Thyroid gland (tissue), 4 donors: ENCODE measurements around the gene RFX7. TPM values are rescaled to one million over a fixed set of nuclear protein-coding genes. Genes with fewer than 3 reads are reported as not detected.
"Not testable (repeated sequence)": the region's sequence is repeated elsewhere in the genome, so short reads cannot be mapped to it uniquely, and the experiment has no call there.

Source experiments
- DNase-seq, 2 donors: peaks; one replicate each; pipeline ENCODE4 v3.0.0-alpha.2; 2019
- H3K27ac ChIP-seq, 3 donors: fragments of 200-600 bp; sonication (generic); 1 replicate in 2 of 3; 2 replicates in 1 of 3; pipeline ENCODE4 v1.5.1; 2016 to 2019; ENCODE audit warnings: mild to moderate bottlenecking in 1 of 3, moderate library complexity in 1 of 3
- H3K27me3 ChIP-seq: fragments of 200-600 bp; sonication (generic); one replicate; pipeline ENCODE4 v1.5.1; 2019
- H3K36me3 ChIP-seq, 2 donors: fragments of 200-600 bp; sonication (generic); one replicate each; pipeline ENCODE4 v1.5.1; 2016 to 2019
- H3K4me1 ChIP-seq, 2 donors: fragments of 200-600 bp; sonication (generic); one replicate each; pipeline ENCODE4 v1.5.1; 2017 to 2019
- H3K4me3 ChIP-seq, 3 donors: fragments of 200-600 bp; sonication (generic); replicated peaks in 1 of 3; 1 replicate in 2 of 3; 2 replicates in 1 of 3; pipeline ENCODE4 v1.5.1; 2016; ENCODE audit warnings: mild to moderate bottlenecking in 1 of 3
- H3K9me3 ChIP-seq: fragments of 200-600 bp; sonication (generic); one replicate; pipeline ENCODE4 v1.5.1; 2017
- POLR2A ChIP-seq, 2 donors: fragments of 450-650 bp; IDR thresholded peaks; one replicate each; pipeline ENCODE4 v1.6.1; 2017; ENCODE audit warnings: antibody characterized with exemption in 2 of 2, mild to moderate bottlenecking in 2 of 2, moderate library complexity in 1 of 2
- WGBS, 2 donors: methylation state at CpG; one replicate each; pipeline ENCODE4 v1.1.5; 2017; 5-methylcytosine and 5-hydroxymethylcytosine counted together
- intact Hi-C: fragments of 100-400 bp; cut with DNase I; formaldehyde crosslinking; loops from one replicate; pipeline ENCODE4 v1.15.1; 2023
- total RNA-seq, 4 donors: library from RNA; depleted of rRNA; stranded (reverse); fragments of >200 nt; gene quantifications; one replicate each; pipeline ENCODE4 v1.2.3, GENCODE V29; 2016
- TF ChIP-seq, protein P1 (sequence below), 6 experiments: fragments of 200-600 bp in 3 of 6; fragments of 450-650 bp in 3 of 6; sonication (generic) in 3 of 6; IDR thresholded peaks; one replicate each; pipeline ENCODE4 v1.5.1; 2016 to 2019; ENCODE audit warnings: antibody characterized with exemption in 6 of 6, mild to moderate bottlenecking in 2 of 6, inconsistent platforms in 1 of 6, moderate library complexity in 1 of 6

The RFX7 gene
- total RNA-seq, 4 donors from 2014 or later: 9.7 to 12.6 (median 11.4) TPM

DNA sequence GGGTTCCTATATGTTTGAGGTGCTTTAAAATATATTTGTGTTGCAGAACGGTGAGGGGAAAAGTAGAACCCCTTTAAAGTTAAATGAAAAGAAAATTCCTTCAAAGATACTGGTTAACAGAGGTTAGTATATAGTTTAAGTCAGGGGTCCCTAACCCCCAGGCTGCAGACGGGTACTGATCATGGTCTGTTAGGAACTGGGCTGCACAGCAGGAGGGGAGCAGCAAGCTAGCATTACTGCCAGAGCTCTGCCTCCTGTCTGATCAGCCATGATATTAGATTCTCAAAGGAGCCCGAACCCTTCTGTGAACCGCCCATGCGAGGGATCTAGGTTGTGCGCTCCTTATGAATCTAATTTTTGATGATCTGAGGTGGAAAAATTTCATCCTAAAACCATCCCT, 37.5 kb upstream of the RFX7 start:
- intact Hi-C loops: no loop called here
- TF ChIP-seq, protein P1, sequence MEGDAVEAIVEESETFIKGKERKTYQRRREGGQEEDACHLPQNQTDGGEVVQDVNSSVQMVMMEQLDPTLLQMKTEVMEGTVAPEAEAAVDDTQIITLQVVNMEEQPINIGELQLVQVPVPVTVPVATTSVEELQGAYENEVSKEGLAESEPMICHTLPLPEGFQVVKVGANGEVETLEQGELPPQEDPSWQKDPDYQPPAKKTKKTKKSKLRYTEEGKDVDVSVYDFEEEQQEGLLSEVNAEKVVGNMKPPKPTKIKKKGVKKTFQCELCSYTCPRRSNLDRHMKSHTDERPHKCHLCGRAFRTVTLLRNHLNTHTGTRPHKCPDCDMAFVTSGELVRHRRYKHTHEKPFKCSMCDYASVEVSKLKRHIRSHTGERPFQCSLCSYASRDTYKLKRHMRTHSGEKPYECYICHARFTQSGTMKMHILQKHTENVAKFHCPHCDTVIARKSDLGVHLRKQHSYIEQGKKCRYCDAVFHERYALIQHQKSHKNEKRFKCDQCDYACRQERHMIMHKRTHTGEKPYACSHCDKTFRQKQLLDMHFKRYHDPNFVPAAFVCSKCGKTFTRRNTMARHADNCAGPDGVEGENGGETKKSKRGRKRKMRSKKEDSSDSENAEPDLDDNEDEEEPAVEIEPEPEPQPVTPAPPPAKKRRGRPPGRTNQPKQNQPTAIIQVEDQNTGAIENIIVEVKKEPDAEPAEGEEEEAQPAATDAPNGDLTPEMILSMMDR (IDR thresholded peaks at IDR 0.05): no peak
- TF ChIP-seq POLR2A (IDR thresholded peaks at IDR 0.05): no peak
- H3K4me3 ChIP-seq: no peak overlapping the region

DNA sequence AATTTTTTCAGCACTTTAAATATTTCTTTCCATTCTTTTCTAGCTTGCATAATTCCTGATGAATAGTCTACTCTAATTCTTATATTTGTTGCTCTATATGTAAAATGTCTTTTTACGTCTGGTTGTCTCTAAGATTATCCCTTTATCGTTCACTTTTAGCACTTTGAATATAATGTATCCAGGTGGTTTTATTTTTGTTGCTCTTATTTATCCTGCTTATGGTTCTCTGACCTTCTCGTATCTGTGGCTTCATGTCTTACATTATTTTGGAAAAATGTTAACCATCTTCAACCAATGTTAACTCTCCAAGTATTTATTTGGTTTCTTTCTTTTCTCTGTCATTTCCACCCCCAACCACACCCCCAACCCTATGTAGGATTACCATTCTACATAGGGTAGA, 30.0 kb upstream of the RFX7 start:
- no peaks in the 10 kb centered on the region for H3K4me1 ChIP-seq
- no peak overlapping the region for H3K4me3 ChIP-seq
- intact Hi-C loops: no loop called here
- no peaks in the 10 kb centered on the region for H3K36me3 ChIP-seq
- TF ChIP-seq, protein P1 (IDR thresholded peaks at IDR 0.05): no peak
- no peak for TF ChIP-seq POLR2A (IDR thresholded peaks at IDR 0.05)
- DNase-seq: no peak
- H3K27me3 ChIP-seq: no peaks in the 10 kb centered on the region
- H3K27ac ChIP-seq: no peak overlapping the region
- H3K9me3 ChIP-seq: no peaks in the 10 kb centered on the region
- WGBS, 2 donors: 92 to 96% methylated on average over 3 of the region's 3 CpGs

More for the DNA sequence above, 37.5 kb upstream of the RFX7 start:
- no peak for DNase-seq
- Histone ChIP-seq H3K4me1 (no peaks in the 10 kb centered on the region), H3K27ac (no peak overlapping the region), H3K36me3 (no peaks in the 10 kb centered on the region), H3K9me3 (no peaks in the 10 kb centered on the region), H3K27me3 (no peaks in the 10 kb centered on the region)
- 80 to 85% methylated on average over 6 of the region's 6 CpGs for WGBS, 2 donors

DNA sequence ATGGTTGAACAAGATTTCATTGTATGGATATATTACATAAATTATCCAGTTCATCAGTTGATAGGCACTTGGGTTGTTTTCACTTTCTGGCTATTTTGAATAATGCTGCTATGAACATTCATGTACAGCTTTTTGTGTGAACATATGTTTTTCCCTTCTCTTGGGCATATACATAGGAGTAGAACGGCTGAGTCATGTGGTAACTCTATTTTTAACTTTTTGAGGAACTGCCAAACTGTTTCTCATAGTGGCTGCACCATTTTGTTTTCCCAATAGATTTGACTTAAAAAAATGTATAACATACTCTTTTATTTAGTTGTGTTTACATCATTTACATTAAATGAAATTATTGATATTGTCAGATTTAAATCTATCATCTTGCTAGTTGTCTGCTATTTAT, 28.8 kb upstream of the RFX7 start:
- WGBS, 2 donors: 60 to 63% methylated on average over 1 of the region's 1 CpG
- Histone ChIP-seq H3K27ac (no peak overlapping the region), H3K4me1 (no peaks in the 10 kb centered on the region), H3K4me3 (no peak overlapping the region), H3K9me3 (no peaks in the 10 kb centered on the region), H3K27me3 (no peaks in the 10 kb centered on the region), H3K36me3 (no peaks in the 10 kb centered on the region)
- TF ChIP-seq, protein P1 (IDR thresholded peaks at IDR 0.05): no peak
- no peak for TF ChIP-seq POLR2A (IDR thresholded peaks at IDR 0.05)
- DNase-seq: no peak
- intact Hi-C loops: no loop called here

DNA sequence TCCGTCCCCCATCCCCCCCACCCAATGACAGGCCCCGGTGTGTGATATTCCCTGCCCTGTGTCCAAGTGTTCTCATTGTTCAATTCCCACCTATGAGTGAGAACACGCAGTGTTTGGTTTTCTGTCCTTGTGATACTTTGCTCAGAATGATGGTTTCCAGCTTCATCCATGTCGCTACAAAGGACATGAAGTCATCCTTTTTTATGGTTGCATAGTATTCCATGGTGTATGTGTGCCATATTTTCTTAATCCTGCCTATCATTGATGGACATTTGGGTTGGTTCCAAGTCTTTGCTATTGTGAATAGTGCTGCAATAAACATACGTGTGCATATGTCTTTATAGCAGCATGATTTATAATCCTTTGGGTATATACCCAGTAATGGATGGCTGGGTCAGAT, 22.8 kb upstream of the RFX7 start:
- H3K27ac ChIP-seq, H3K36me3 ChIP-seq, H3K4me1 ChIP-seq, DNase-seq, H3K27me3 ChIP-seq, H3K9me3 ChIP-seq, intact Hi-C loops, H3K4me3 ChIP-seq: not testable (repeated sequence)
- 96 to 97% methylated on average over 5 of the region's 5 CpGs for WGBS, 2 donors

DNA sequence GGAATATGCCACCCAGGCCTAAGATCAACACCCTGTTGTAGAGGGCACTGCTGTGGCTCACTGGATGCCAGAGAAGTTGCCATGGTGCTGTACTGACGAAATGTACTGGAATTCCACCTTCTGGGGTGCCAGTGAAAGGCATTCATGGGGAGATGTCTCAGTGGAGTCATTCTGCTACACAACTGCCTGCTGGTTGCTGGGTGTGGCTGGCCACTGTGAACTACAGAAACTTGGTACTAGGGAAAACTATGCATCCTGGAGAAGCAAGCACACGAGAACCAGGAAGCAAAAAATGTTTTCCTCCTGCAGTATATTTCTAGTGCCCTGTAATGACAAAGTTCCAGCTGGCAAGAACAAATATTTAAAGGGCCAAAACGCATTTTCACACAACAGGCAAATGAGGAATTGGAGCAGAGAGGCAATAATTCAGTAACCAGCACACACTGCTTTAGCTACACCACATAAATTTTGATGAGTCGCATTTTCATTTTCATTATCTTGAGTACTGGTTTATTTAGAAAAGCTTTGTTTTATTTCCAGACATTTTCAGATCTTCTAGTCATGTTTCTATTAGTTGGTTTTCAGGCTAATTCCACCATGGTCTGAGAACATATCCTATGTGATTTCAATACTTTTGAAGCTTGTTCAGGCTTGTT, 18.3 kb upstream of the RFX7 start:
- TF ChIP-seq, protein P1 (IDR thresholded peaks at IDR 0.05): no peak
- no peak for TF ChIP-seq POLR2A (IDR thresholded peaks at IDR 0.05)
- Histone ChIP-seq H3K4me1 (no peaks in the 10 kb centered on the region), H3K36me3 (no peaks in the 10 kb centered on the region), H3K4me3 (no peak overlapping the region), H3K27ac (no peak overlapping the region), H3K9me3 (no peaks in the 10 kb centered on the region), H3K27me3 (no peaks in the 10 kb centered on the region)
- intact Hi-C loops: no loop called here
- DNase-seq: no peak
- WGBS, 2 donors: 71% methylated on average over 4 of the region's 4 CpGs

DNA sequence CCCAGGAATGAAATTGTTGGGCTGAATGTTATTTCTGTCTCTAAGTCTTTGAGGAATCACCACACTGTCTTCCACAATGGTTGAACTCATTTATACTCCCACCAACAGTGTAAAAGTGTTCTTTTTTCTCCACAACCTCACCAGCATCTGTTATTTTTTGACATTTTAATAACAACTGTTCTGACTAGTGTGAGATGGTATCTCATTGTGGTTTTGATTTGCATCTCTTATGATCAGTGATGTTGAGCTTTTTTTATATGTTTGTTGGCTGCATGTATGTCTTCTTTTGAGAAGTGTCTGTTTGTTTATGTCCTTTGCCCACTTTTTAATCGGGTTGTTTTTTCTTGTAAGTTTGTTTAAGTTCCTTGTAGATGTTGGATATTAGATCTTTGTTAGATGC, 13.6 kb upstream of the RFX7 start:
- intact Hi-C loops, H3K27ac ChIP-seq, DNase-seq, H3K9me3 ChIP-seq, H3K4me3 ChIP-seq, H3K36me3 ChIP-seq, H3K27me3 ChIP-seq, H3K4me1 ChIP-seq: not testable (repeated sequence)
- 81 to 88% methylated on average over 1 of the region's 1 CpG for WGBS, 2 donors
